ENCODE data around the gene TMEM131L.

- TF ChIP-seq POLR2A (IDR thresholded peaks at IDR 0.05) (no peak), CTCF (IDR thresholded peaks at IDR 0.05) (no peak), POLR2AphosphoS5 (IDR thresholded peaks at IDR 0.05) (no peak)
Observed at GRCh38 chr4:153628796-153629315, 162.7 kb downstream of the TMEM131L start.
